Activated naive CD8-positive, alpha-beta T cell treated with anti-CD3 and anti-CD28 coated beads, Interleukin-2, amount 10 ng/mL, durations not matched to agents 7 days and 5 days (primary cell): Measurements from ENCODE around the gene B3GNT8. TPM values are rescaled to one million over a fixed set of nuclear protein-coding genes. Genes with fewer than 3 reads are reported as not detected.

Experiments used
- ATAC-seq: fragments of 150-1000 bp; cut with Tn5 transposase; one replicate; pipeline ENCODE4 v1.10.0; 2021; ENCODE audit warnings: low read depth, moderate library complexity
- POLR2A ChIA-PET: fragments of 350-600 bp; sonication (Branson Sonifier 250); formaldehyde crosslinking; loops from one replicate; lab custom pipeline; 2021; ENCODE audit warnings: antibody characterized with exemption; lab: Charles Lee
- DNase-seq: peaks from one replicate; pipeline ENCODE4 v3.0.0; 2021
- H3K27ac Mint-ChIP-seq: one replicate; pipeline ENCODE4 v1.8.0; 2022; ENCODE audit warnings: mild to moderate bottlenecking, mixed read lengths
- H3K27me3 Mint-ChIP-seq: one replicate; pipeline ENCODE4 v1.8.0; 2022; ENCODE audit warnings: mild to moderate bottlenecking, moderate library complexity, mixed read lengths
- H3K36me3 Mint-ChIP-seq: one replicate; pipeline ENCODE4 v1.8.0; 2021; ENCODE audit warnings: mild to moderate bottlenecking, mixed read lengths
- H3K4me1 Mint-ChIP-seq: one replicate; pipeline ENCODE4 v1.8.0; 2021; ENCODE audit warnings: mixed read lengths
- H3K4me3 Mint-ChIP-seq: one replicate; pipeline ENCODE4 v1.8.0; 2022; ENCODE audit warnings: mild to moderate bottlenecking, moderate library complexity, mixed read lengths
- H3K9me3 Mint-ChIP-seq: one replicate; pipeline ENCODE4 v1.8.0; 2021; ENCODE audit warnings: mixed read lengths
- total RNA-seq, 2 experiments: library from RNA; stranded (reverse); gene quantifications; one replicate each; pipeline ENCODE4 v1.2.3, GENCODE V29; 2021

Gene B3GNT8
- total RNA-seq, 2 experiments from 2014 or later, result 2.0 to 2.2 TPM

DNA sequence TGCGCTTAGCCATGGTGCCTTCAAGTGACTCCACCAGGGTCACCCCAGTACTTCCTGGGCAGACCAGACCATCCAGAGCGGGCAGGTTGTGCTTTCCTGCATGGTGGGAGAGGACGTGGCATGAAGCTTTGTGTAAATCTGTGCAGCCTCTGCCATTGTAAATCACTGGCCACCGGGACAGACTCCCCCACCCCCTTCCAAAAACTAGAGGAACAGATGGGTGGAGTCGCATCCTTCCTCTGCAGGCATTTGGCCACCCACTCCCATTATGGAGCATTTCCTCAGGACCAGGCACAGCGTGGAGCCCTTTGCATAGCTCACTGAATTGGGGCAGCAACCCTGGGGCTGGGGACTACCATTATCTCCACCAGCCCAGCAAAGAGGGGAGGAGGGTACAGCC is 21.4 kb downstream of the B3GNT8 start:
- H3K27me3 Mint-ChIP-seq, result no peaks in the 10 kb centered on the region
- DNase-seq, result no peak
- no peak overlapping the region for H3K27ac Mint-ChIP-seq
- peaks cover 15% of the 10 kb centered on the region for H3K4me1 Mint-ChIP-seq
- no peak overlapping the region for H3K4me3 Mint-ChIP-seq
- no peak for ATAC-seq
- no peaks in the 10 kb centered on the region for H3K9me3 Mint-ChIP-seq
- POLR2A ChIA-PET, result interaction anchor here (1.2 kb wide), 1 partner anchor 12 kb away, joined by 3 read pairs; no protein-coding TSS in a partner anchor
- H3K36me3 Mint-ChIP-seq, result peaks cover 8% of the 10 kb centered on the region

DNA sequence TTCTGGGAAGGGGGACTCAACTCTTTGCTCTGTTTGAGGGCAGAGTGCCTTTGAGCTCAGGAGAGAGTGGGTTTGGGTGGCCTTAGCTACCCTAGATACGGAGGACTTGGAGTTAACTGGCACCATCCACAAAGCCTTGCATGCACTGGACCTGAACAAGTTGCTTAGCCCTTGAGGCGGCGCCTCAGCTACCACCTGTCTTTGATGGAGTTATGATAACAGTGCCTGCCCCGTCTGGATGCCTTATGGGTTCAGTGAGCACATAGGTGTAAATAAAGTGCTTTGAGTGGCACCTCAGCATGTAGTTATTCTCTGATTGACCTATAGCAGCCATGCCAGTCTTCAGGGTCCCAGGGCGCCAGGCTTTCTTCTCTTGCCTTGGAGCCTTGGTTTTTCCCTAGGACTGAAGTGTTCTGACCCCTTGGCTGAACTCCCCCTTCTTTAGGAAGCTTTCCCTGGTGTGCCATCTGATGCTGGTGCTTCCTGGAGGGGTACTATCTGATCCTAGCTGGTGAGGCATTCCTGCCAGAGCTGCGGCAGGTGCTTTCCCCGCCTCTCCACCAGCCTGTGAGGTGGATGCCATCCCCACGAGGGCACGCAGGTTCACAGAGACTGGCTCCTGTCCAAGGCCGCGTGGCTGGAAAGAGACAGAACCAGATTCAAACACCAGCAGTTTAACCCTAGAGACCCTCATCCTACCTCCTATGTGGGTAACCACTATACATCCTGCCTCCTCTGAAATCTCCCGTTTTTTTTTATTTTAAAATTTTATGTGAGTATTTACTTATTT is 23.8 kb downstream of the B3GNT8 start:
- no peak for ATAC-seq
- H3K9me3 Mint-ChIP-seq, result no peaks in the 10 kb centered on the region
- POLR2A ChIA-PET, result no interaction called here
- no peak overlapping the region for H3K4me3 Mint-ChIP-seq
- H3K36me3 Mint-ChIP-seq, result peaks cover 6% of the 10 kb centered on the region
- H3K27ac Mint-ChIP-seq, result no peak overlapping the region
- no peaks in the 10 kb centered on the region for H3K27me3 Mint-ChIP-seq
- peaks cover 12% of the 10 kb centered on the region for H3K4me1 Mint-ChIP-seq
- DNase-seq, result no peak

DNA sequence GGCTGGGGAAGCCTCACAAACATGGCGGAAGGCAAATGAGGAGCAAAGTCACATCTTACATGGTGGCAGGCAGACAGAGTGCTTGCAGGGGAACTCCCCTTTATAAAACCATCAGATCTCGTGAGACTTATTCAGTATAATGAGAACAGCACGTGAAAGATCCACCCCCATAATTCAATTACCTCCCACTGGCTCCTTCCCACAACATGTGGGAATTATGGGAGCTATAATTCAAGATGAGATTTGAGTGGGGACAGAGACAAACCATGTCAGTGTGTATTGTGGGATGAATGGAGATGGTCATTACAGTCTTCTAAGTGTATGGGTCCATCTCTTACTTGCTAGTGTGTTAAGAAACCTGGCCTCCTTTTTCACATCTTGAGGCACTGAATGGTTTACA is 25.2 kb downstream of the B3GNT8 start:
- Mint-ChIP-seq H3K9me3 (no peaks in the 10 kb centered on the region), H3K27ac (no peak overlapping the region), H3K4me1 (peaks cover 17% of the 10 kb centered on the region), H3K36me3 (peaks cover 6% of the 10 kb centered on the region), H3K27me3 (no peaks in the 10 kb centered on the region), H3K4me3 (no peak overlapping the region)
- POLR2A ChIA-PET, result no interaction called here
- ATAC-seq, result no peak
- DNase-seq, result no peak

DNA sequence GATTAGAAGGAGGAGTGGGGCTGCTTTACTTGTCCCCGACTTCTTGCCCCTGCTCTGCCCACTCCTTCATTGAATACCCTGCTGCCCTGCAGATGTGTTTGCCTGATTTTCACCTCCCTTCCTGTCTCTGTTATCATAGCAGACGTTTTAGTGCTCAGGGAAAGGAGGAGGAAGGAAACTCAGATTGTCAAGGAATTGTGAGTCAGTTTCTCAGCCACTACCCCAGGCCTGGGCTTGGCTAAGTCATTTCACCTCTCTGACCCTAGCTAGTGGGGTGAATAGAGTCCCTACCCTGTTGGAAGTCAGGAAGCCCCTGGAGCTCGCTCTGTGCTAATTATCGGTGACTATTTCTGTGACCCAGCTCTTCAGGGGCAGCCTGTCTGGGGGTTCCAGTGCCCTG is 25.7 kb downstream of the B3GNT8 start:
- POLR2A ChIA-PET, result no interaction called here
- Mint-ChIP-seq H3K27me3 (no peaks in the 10 kb centered on the region), H3K4me3 (no peak overlapping the region), H3K9me3 (no peaks in the 10 kb centered on the region), H3K4me1 (peaks cover 18% of the 10 kb centered on the region), H3K36me3 (peaks cover 6% of the 10 kb centered on the region), H3K27ac (no peak overlapping the region)
- DNase-seq, result no peak
- no peak for ATAC-seq

DNA sequence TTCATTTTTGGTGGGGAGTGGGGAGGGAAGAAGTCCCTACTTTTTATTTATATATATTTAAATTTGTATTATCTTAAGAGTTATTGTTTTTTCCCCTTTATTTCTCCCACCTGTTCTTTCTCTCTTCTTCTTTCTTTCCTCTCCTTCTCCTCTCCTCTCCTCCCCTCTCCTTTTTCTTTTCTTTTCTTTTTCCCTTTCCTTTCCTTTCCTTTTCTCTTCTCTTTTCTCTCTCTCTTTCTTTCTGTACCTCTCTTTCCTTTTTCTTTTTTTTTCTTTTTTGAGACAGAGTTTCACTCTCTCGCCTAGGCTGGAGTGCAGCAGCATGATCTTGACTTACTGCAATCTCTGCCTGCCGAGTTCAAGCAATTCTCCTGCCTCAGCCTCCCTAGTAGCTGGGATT is 27.6 kb downstream of the B3GNT8 start:
- Mint-ChIP-seq H3K4me1 (peaks cover 28% of the 10 kb centered on the region), H3K9me3 (no peaks in the 10 kb centered on the region), H3K4me3 (peak overlapping the region; percentile 41), H3K36me3 (peaks cover 6% of the 10 kb centered on the region), H3K27ac (no peak overlapping the region), H3K27me3 (no peaks in the 10 kb centered on the region)
- POLR2A ChIA-PET, result interaction anchor here (0.6 kb wide), 1 partner anchor 11 kb away, joined by 3 read pairs; no protein-coding TSS in a partner anchor
- DNase-seq (no peak), ATAC-seq (no peak)

DNA sequence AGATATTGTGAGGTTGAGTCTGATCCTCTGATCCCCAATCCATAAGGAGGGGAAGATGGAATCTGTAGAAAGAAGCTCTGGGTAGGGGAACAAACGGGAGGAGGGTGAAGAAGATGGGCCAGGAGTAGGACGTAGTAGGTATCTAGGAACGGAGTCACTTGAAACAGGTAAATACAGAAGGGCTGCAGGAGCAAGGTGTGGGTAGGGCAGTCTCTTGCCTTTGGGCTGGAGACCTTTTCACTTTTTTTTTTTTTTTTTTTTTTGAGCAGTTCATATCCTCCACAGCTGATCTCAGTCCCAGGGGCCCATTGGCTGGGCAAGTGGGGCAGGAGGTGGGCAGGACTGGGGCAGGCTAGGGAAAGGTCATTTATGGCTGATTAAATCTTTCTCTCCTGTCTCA is 28.1 kb downstream of the B3GNT8 start:
- peaks cover 6% of the 10 kb centered on the region for H3K36me3 Mint-ChIP-seq
- no peak for DNase-seq
- no peak for ATAC-seq
- peaks cover 28% of the 10 kb centered on the region for H3K4me1 Mint-ChIP-seq
- H3K9me3 Mint-ChIP-seq, result no peaks in the 10 kb centered on the region
- H3K4me3 Mint-ChIP-seq, result peak overlapping the region; percentile 97
- H3K27me3 Mint-ChIP-seq, result no peaks in the 10 kb centered on the region
- POLR2A ChIA-PET, result interaction anchor here (0.6 to 1.1 kb wide), 3 partner anchors 9 to 35 kb away, joined by 3 to 4 read pairs (median 3); partner anchors contain the start of gene B9D2
- no peak overlapping the region for H3K27ac Mint-ChIP-seq

DNA sequence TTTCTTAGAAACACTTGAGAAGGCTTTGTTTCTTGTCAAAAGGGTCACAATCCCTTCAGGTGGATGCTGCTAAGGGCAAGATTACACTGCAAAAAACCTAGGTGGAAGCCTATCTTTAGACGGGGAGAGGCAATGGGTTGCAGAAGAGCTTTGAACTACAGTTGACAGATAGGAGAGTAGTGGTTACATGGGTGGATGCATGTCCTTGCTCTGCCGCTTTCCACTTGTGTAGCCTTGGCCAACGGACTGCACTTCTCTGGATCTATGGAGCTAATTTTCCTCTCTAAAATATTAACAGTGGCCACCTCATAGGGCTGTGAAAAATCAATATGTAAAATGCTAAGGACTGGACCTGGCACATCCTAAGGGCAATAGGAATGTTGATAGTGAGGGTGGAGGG is 28.6 kb downstream of the B3GNT8 start:
- Mint-ChIP-seq H3K9me3 (no peaks in the 10 kb centered on the region), H3K4me3 (peak overlapping the region; percentile 97), H3K4me1 (peaks cover 28% of the 10 kb centered on the region), H3K36me3 (peaks cover 7% of the 10 kb centered on the region), H3K27ac (peak overlapping the region; percentile 98), H3K27me3 (no peaks in the 10 kb centered on the region)
- POLR2A ChIA-PET, result interaction anchor here (0.8 to 1.1 kb wide), 2 partner anchors 10 to 35 kb away, joined by 3 to 4 read pairs; partner anchors contain the start of gene B9D2
- ATAC-seq (no peak), DNase-seq (no peak)

DNA sequence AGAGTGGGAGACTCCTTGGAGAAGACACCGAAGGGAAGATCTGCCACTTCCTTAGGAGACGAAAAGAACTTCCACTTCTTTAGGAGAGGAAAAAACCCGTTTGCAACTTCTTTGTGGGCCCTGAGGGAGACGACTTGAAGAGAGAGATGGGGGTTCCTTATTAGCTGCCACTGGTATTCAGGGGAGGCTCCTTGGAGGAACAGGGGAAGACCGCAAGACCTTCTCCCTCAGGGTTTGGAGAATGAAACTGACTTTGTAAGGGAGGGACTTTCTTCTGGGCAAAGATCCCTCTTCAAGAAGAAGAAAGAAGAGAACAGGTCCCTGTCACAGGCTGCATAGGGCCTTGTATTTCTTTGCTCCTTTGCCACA is 29.1 kb downstream of the B3GNT8 start:
- no peaks in the 10 kb centered on the region for H3K27me3 Mint-ChIP-seq
- peak overlapping the region; percentile 97 for H3K4me3 Mint-ChIP-seq
- POLR2A ChIA-PET, result interaction anchor here (1.1 kb wide), 1 partner anchor 10 kb away, joined by 3 read pairs; no protein-coding TSS in a partner anchor
- H3K4me1 Mint-ChIP-seq, result peaks cover 26% of the 10 kb centered on the region
- ATAC-seq, result no peak
- H3K27ac Mint-ChIP-seq, result peak overlapping the region; percentile 98
- no peaks in the 10 kb centered on the region for H3K9me3 Mint-ChIP-seq
- peaks cover 7% of the 10 kb centered on the region for H3K36me3 Mint-ChIP-seq
- DNase-seq, result no peak

DNA sequence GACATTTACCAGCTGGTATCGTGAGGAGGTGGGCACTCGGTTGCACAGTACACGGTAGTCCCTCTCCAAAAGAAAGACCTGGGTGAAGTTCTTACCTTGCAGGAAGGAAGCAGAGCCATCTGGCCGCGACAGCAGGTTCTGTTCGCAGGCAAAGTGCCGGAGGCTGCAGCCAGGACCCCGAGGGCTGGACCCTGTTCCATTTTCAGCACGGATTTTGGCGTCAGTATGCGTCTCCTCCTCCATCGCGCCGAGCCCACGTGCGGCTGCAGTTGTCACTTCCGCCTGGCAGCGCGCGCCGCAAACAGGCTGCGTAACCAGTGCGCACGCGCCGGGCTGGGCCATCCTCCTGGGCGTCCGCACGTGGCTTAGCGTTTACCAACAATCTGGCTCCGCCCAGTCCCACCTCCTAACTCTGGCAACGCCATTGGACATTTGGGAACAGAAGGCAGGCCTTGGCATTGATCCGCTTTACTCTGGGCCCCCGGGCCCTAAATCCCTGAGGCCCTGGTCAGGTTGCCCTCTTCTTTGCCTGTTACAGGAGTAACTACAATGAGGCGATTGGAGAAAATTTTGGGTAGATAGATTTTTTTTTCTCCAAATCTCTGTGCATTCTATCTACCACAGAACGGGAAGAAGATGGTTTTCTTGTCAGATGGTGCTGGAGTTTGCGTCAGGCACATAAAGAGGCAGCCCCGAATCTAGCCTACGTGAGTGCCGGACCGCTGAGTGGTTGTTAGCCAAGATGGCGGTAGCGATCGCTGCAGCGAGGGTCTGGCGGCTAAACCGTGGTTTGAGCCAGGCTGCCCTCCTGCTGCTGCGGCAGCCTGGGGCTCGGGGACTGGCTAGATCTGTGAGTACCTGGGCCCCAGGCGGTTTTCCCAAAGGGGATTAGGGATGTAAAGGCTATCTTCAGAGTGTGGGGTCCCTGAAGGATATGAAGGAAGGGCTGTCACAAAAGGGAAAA is 29.8 kb downstream of the B3GNT8 start, which contains the start of the genes BCKDHA and EXOSC5:
Gene BCKDHA (plus strand): TSS at position 733 of the 964 bp plus-strand sequence. CDS start 10 bp downstream, at position 743.
Gene EXOSC5 (minus strand): TSS at position 274 of the 964 bp plus-strand sequence. CDS start 31 bp downstream, at position 243.
- Mint-ChIP-seq H3K4me3 (peak within 1 kb of the TSS; percentile 97), H3K4me1 (peaks cover 26% of the 10 kb centered on the region), H3K27me3 (no peaks in the 10 kb centered on the region), H3K27ac (peak within 1 kb of the TSS; percentile 98), H3K36me3 (peaks cover 6% of the 10 kb centered on the region), H3K9me3 (no peaks in the 10 kb centered on the region)
- peak; percentile 99 for ATAC-seq
- peak; percentile 98 for DNase-seq
- POLR2A ChIA-PET, result interaction anchor here (0.7 kb wide), 1 partner anchor 34 kb away, joined by 4 read pairs; the partner anchor contains the start of gene B9D2

DNA sequence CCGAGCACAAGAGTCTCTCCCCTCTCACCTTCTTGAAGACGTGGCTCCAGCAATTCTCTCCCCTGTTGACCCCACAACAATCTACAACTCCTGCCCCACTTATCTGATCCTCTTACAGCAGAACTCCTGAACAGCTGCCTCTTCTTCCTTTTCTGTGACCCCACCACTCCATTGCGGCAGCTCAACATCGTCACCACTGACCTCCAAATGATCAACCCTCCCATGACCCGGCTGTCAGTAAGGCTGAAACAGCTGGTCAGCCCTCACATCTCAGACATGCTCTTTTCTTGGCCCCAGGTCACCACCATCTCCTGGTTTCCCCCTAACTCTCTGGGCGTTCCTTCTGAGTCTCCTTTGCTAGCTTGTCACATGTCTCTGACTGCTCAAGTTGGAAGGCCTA is 31.8 kb downstream of the B3GNT8 start:
- Mint-ChIP-seq H3K9me3 (no peaks in the 10 kb centered on the region), H3K36me3 (peaks cover 4% of the 10 kb centered on the region), H3K27me3 (no peaks in the 10 kb centered on the region), H3K4me1 (peaks cover 26% of the 10 kb centered on the region), H3K27ac (peak overlapping the region; percentile 1), H3K4me3 (peak overlapping the region; percentile 97)
- ATAC-seq, result no peak
- POLR2A ChIA-PET, result no interaction called here
- no peak for DNase-seq

DNA sequence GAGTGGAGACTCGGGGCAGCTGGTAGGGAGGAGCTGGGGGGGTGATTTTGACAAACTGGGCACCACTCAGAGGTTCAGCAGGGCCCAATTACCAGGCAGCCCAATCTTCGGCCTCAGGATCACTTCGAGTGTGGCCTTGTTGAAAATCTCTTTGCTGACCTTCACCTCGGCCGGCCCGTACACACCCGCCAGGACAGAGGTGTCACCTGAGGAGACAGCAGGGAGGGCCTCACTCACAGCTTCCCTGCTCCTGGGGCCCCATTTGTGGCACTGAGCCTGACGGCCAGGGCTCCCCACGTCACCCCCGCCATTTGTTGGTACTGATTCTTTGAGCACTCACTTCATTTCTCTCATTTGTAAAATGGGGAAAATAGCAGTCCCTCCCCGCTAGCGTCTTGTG is 34.4 kb downstream of the B3GNT8 start:
- Mint-ChIP-seq H3K9me3 (no peaks in the 10 kb centered on the region), H3K27me3 (no peaks in the 10 kb centered on the region), H3K4me3 (no peak overlapping the region), H3K36me3 (peaks cover 7% of the 10 kb centered on the region), H3K27ac (no peak overlapping the region), H3K4me1 (peaks cover 10% of the 10 kb centered on the region)
- DNase-seq, result no peak
- POLR2A ChIA-PET, result interaction anchor here (0.7 to 1.4 kb wide), 2 partner anchors 29 to 496 kb away, joined by 3 read pairs; no protein-coding TSS in a partner anchor
- no peak for ATAC-seq

DNA sequence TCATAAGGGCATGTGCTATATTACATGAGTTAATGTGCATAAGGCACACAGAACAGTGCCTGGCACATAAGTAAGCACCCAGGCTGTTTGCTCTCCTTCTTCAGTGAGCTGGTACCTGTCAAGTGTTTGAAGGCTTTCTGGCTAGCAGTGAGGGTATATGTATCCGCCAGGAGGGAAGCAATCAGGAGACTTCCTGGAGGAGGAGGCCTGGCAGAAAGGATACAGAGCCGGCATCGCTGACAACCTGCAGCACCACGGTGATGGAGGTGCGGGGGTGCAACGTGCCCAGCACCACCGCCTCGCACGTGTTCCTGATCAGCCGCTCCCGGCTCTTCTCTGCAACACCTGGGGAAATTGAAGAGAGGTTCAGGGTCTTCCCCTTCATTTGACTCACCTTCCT is 35.6 kb downstream of the B3GNT8 start:
- H3K4me1 Mint-ChIP-seq, result peaks cover 10% of the 10 kb centered on the region
- H3K27me3 Mint-ChIP-seq, result no peaks in the 10 kb centered on the region
- H3K36me3 Mint-ChIP-seq, result peaks cover 7% of the 10 kb centered on the region
- H3K4me3 Mint-ChIP-seq, result no peak overlapping the region
- ATAC-seq, result no peak
- H3K9me3 Mint-ChIP-seq, result no peaks in the 10 kb centered on the region
- no peak overlapping the region for H3K27ac Mint-ChIP-seq
- POLR2A ChIA-PET, result interaction anchor here (0.6 kb wide), 1 partner anchor 12 kb away, joined by 3 read pairs; no protein-coding TSS in a partner anchor
- no peak for DNase-seq

DNA sequence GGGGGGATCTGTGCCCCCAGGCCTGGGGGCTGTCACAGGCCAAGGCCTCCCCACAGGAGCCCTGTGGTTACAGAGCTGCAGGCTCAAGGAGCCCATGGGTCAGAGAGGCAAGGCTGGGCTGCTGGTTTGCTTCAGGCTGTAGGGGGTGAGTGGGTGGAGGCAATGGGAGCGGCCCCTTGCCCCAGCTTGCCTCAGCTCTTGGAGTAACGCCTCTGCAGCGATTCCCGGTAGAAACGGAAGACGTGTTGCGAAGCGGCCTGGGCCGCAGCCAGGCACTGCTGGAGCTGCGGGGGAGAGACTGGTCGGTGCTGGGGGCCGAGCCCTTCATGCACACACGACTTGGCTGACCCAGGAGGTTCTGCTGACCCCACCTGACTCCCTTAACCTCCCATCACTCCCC is 40.7 kb downstream of the B3GNT8 start:
- no peak overlapping the region for H3K27ac Mint-ChIP-seq
- DNase-seq (no peak), ATAC-seq (no peak)
- H3K36me3 Mint-ChIP-seq, result peaks cover 7% of the 10 kb centered on the region
- no peaks in the 10 kb centered on the region for H3K27me3 Mint-ChIP-seq
- no peaks in the 10 kb centered on the region for H3K9me3 Mint-ChIP-seq
- no peaks in the 10 kb centered on the region for H3K4me1 Mint-ChIP-seq
- POLR2A ChIA-PET, result no interaction called here
- H3K4me3 Mint-ChIP-seq, result no peak overlapping the region
